ENCODE results near the gene FBP2. TPM values are rescaled to one million over a fixed set of nuclear protein-coding genes. Genes with fewer than 3 reads are reported as not detected.

FBP2 gene
- total and polyA plus RNA-seq, 2 of the 4 experiments (the other 2 are of a cell fraction): not detected

DNA sequence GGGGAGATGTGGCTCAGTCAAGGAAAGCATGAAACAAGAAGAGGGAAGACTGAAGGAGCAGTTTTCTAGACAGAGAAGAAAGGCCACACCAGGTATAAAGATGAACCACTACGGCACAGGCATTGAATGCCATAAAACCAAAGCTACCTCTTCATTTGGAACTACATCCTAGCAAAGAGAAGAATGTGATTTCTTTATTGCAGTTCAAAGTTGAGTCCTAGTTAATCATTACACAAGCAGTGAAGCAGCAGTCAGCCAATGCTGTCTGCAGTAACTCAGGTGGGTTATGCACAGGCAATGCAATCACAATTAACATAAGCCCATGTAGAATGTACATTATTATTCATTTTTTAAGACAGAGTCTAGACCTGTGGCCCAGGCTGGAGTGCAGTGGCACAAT is 60.5 kb downstream of the FBP2 start:
- no CpG with 5 or more reads among the region's 1 CpG for WGBS, 2 experiments (ENCODE audit: extremely low coverage in 2 of 2, insufficient read length in 1 of 2)
- H4K20me1 ChIP-seq (ENCODE audit: insufficient read depth, low read length): no peaks in the 10 kb centered on the region
- no peak overlapping the region for H3K14ac ChIP-seq (replicated peaks; ENCODE audit: low read depth, low read length)
- no peak overlapping the region for H3K4ac ChIP-seq (ENCODE audit: low read depth, low read length)
- H4K91ac ChIP-seq (ENCODE audit: insufficient read depth, low read depth, low read length): no peak overlapping the region
- no peak overlapping the region for H2AFZ ChIP-seq (replicated peaks; ENCODE audit: low read length, poor library complexity)
- POLR2A ChIA-PET (ENCODE audit: unreplicated experiment): no interaction called here
- no peak overlapping the region for H4K5ac ChIP-seq (ENCODE audit: low read depth, low read length)
- no peaks in the 10 kb centered on the region for H3K9me1 ChIP-seq (ENCODE audit: insufficient read depth, low read length)
- TF ChIP-seq POLR2A (IDR thresholded peaks at IDR 0.05; ENCODE audit: low read depth, low read length): no peak
- TF ChIP-seq NFE2L2 (IDR thresholded peaks at IDR 0.05; ENCODE audit: low read depth, low read length): no peak
- TF ChIP-seq RCOR1 (IDR thresholded peaks at IDR 0.05; ENCODE audit: insufficient replicate concordance, low read length): no peak
- no peak for TF ChIP-seq MAZ (IDR thresholded peaks at IDR 0.05; ENCODE audit: borderline replicate concordance, low read depth, low read length)
- TF ChIP-seq RFX5 (IDR thresholded peaks at IDR 0.05; ENCODE audit: low read depth, low read length): no peak
- no peak for TF ChIP-seq FOS (IDR thresholded peaks at IDR 0.05; ENCODE audit: low read depth, low read length)
- TF ChIP-seq SMC3 (IDR thresholded peaks at IDR 0.05; ENCODE audit: low read depth, low read length): no peak
- no peak for TF ChIP-seq MAFK (IDR thresholded peaks at IDR 0.05; ENCODE audit: low read depth, low read length)
- no peak for TF ChIP-seq BHLHE40 (IDR thresholded peaks at IDR 0.05; ENCODE audit: low read depth, low read length)
- TF ChIP-seq CEBPB (IDR thresholded peaks at IDR 0.05; ENCODE audit: low read depth, low read length): no peak
- TF ChIP-seq ELK1 (IDR thresholded peaks at IDR 0.05; ENCODE audit: borderline replicate concordance, low read depth, low read length): no peak
- no peak for TF ChIP-seq RAD21 (IDR thresholded peaks at IDR 0.05; ENCODE audit: low read length)
- no peak for TF ChIP-seq CTCF (conservative IDR thresholded peaks at IDR 0.05; ENCODE audit: low read depth, low read length)
- no peak for TF ChIP-seq MXI1 (IDR thresholded peaks at IDR 0.05; ENCODE audit: borderline replicate concordance, low read depth, low read length)
- TF ChIP-seq, protein P1, sequence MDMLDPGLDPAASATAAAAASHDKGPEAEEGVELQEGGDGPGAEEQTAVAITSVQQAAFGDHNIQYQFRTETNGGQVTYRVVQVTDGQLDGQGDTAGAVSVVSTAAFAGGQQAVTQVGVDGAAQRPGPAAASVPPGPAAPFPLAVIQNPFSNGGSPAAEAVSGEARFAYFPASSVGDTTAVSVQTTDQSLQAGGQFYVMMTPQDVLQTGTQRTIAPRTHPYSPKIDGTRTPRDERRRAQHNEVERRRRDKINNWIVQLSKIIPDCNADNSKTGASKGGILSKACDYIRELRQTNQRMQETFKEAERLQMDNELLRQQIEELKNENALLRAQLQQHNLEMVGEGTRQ (IDR thresholded peaks at IDR 0.05; ENCODE audit: low read depth, low read length): no peak
- TF ChIP-seq CHD1 (IDR thresholded peaks at IDR 0.05; ENCODE audit: low read depth, low read length): no peak
- H3K9ac ChIP-seq (ENCODE audit: low read depth, low read length): no peak overlapping the region
- no TSS peak for BruUV-seq (replicated peaks)
- H2BK120ac ChIP-seq (ENCODE audit: low read depth, low read length): no peak overlapping the region
- intact Hi-C loops (cut with micrococcal nuclease) (no loop called here), in situ Hi-C loops (cut with MboI; ENCODE audit: low sequenced_read_pairs) (no loop called here), dilution Hi-C loops (cut with HindIII; ENCODE audit: low sequenced_read_pairs, unreplicated experiment) (no loop called here)
- H3K4me2 ChIP-seq (ENCODE audit: low read depth, low read length): no peak overlapping the region
- H3K18ac ChIP-seq (ENCODE audit: low read depth, low read length): no peak overlapping the region
- ATAC-seq (ENCODE audit: low read depth) (no peak), DNase-seq (no peak)
- no peak overlapping the region for H2BK20ac ChIP-seq (ENCODE audit: low read depth, low read length)
- no peak overlapping the region for H4K8ac ChIP-seq (ENCODE audit: low read depth in 2 of 2, low read length in 2 of 2)
- no peaks in the 10 kb centered on the region for H3K4me1 ChIP-seq (ENCODE audit: control insufficient read depth, insufficient read depth, low read length)
- no peak overlapping the region for H3K56ac ChIP-seq (ENCODE audit: extremely low read depth, insufficient read depth, low read length)
- no peaks in the 10 kb centered on the region for H3K36me3 ChIP-seq (ENCODE audit: control insufficient read depth, insufficient read depth, low read length)
- CTCF ChIA-PET: no interaction called here
- H2AK5ac ChIP-seq (ENCODE audit: low read depth, low read length): no peak overlapping the region
- no peak overlapping the region for H2BK15ac ChIP-seq (ENCODE audit: low read depth, low read length)
- no peaks in the 10 kb centered on the region for H3K9me3 ChIP-seq (ENCODE audit: control insufficient read depth, insufficient read depth, low read length)
- no peaks in the 10 kb centered on the region for H3K27me3 ChIP-seq (ENCODE audit: control insufficient read depth, insufficient read depth, low read length)
- H2BK5ac ChIP-seq (ENCODE audit: low read depth, low read length, poor library complexity, severe bottlenecking): no peak overlapping the region
- H3K23ac ChIP-seq (ENCODE audit: low read depth, low read length): no peak overlapping the region
- H3K79me1 ChIP-seq (ENCODE audit: low read depth in 1 of 2, low read length in 2 of 2): no peaks in the 10 kb centered on the region
- H3K4me3 ChIP-seq (ENCODE audit: insufficient read depth, low read depth, low read length): no peak overlapping the region
- H3K27ac ChIP-seq (ENCODE audit: insufficient read depth, low read length): no peak overlapping the region
- H2AK9ac ChIP-seq (replicated peaks; ENCODE audit: low read depth, low read length, poor library complexity): no peak overlapping the region

Measured in IMR-90 (cell line).